Measurements from ENCODE around the gene ACAD9.
"Not testable (repeated sequence)": the region's sequence is repeated elsewhere in the genome, so short reads cannot be mapped to it uniquely, and the experiment has no call there.

DNA sequence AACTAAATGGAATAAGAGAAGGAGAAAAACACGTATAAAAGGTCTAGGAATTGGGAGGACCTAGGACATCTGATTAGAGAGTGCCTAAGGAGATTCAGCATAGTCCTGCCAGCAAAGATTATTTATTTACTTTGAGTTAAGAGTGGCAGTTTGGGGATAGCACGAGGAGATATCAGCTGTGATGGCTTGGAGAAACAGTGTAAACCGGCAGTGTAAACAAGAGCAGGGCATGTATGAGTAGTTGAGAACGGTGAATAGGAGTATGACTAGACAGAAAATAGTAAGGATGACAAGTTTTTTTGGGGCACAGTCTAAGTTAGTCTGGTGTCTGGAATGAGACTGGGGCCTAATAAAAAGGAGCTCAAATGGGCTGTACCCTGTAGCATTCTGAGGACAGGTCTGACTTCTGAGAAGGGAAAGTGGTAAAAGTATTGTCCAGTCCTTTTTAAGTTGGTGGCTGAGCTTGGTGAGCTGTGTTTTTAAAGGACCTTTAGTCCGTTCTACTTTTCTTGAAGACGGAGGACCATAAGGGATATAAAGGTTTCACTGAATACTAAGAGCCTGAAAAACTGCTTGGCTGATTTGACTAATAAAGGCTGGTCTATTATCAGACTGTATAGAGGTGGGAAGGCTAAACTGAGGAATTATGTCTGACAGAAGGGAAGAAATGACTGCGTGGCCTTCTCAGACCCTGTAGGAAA is 49.3 kb upstream of the ACAD9 start:
- TF ChIP-seq EZH2 (IDR thresholded peaks at IDR 0.05; ENCODE audit: low read length, missing control alignments); CTCF (conservative IDR thresholded peaks at IDR 0.05 in 1 of 2, IDR thresholded peaks at IDR 0.05 in 1 of 2; ENCODE audit: low read depth in 1 of 2, low read length in 2 of 2): not testable (repeated sequence)
